ENCODE measurements around the gene PIGM.

GRCh38 chr1:159981351-159982055 lies 50.3 kb downstream of the PIGM start:
- TF ChIP-seq POLR2A (IDR thresholded peaks at IDR 0.05): no peak
- no peak for TF ChIP-seq POLR2AphosphoS5 (IDR thresholded peaks at IDR 0.05)
- TF ChIP-seq, protein P1, sequence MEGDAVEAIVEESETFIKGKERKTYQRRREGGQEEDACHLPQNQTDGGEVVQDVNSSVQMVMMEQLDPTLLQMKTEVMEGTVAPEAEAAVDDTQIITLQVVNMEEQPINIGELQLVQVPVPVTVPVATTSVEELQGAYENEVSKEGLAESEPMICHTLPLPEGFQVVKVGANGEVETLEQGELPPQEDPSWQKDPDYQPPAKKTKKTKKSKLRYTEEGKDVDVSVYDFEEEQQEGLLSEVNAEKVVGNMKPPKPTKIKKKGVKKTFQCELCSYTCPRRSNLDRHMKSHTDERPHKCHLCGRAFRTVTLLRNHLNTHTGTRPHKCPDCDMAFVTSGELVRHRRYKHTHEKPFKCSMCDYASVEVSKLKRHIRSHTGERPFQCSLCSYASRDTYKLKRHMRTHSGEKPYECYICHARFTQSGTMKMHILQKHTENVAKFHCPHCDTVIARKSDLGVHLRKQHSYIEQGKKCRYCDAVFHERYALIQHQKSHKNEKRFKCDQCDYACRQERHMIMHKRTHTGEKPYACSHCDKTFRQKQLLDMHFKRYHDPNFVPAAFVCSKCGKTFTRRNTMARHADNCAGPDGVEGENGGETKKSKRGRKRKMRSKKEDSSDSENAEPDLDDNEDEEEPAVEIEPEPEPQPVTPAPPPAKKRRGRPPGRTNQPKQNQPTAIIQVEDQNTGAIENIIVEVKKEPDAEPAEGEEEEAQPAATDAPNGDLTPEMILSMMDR (IDR thresholded peaks at IDR 0.05): no peak
